DMS53 (cell line): ENCODE results near the gene CREB3L2.
"Not testable (repeated sequence)": the region's sequence is repeated elsewhere in the genome, so short reads cannot be mapped to it uniquely, and the experiment has no call there.

Source experiments
- DNase-seq: peaks from one replicate; lab custom pipeline; 2025; lab: John Stamatoyannopoulos, UW

CREB3L2 gene

DNA sequence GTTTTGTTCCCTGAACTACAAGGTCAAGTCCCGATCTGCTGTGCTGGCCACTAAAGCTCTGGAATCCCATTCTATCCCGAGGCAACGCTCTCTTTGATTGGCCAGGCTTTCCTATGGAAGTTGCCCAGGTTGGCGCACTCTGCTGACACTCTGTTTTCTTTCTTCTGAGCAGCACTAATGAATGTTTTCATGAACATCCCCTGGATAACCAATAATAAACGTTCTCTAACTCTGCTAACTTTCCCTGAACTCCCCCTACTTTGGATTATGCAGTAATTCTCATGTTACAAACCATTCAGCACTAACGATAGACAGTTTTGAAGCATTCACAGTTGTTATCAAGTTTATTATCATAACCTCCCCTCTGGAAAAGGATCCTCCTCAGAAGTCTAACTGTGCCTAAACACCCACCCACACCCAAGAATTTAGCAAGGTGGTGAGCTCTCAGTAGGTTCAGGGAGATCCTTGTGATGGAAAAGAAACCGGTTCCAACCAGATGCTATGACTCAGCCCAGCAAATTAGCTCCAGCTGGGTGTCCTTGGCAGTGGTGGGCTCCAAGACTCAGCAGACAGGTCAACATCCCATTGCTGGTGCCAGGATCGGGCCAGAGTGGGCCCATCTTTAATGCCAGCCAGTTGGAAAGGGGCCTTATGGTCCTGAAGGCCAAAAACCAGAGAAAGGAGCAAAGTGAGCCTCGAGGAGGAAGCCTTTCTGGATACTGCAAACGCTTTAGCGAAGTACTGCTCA is 68.4 kb downstream of the CREB3L2 start:
- DNase-seq, result peak; percentile 37

GRCh38 chr7:137932881-137933269 is 69.0 kb downstream of the CREB3L2 start:
- peak; percentile 19 for DNase-seq

DNA sequence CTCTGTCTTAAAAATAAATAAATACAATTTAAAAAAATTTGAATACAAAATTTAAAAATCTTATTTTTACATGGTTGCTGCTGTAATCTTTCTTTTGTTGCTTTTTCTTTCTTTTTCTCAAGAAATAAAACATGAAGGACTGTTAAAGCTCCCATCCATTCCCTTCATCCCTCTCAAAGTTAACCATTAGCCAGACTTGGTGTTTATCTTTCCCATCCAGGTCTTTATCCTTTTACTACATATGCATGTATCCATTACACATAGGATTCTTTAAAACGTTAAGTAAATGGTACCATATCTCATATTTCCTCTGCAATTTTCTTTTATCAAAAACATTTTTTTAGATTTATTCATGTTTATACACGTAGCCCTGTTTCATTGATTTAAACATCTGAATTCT is 70.1 kb downstream of the CREB3L2 start:
- DNase-seq, result peak; percentile 84

- no peak for DNase-seq
Observed at GRCh38 chr7:137930581-137930980, 71.3 kb downstream of the CREB3L2 start.

GRCh38 chr7:137928626-137929025 is 73.3 kb downstream of the CREB3L2 start:
- DNase-seq, result no peak

DNA sequence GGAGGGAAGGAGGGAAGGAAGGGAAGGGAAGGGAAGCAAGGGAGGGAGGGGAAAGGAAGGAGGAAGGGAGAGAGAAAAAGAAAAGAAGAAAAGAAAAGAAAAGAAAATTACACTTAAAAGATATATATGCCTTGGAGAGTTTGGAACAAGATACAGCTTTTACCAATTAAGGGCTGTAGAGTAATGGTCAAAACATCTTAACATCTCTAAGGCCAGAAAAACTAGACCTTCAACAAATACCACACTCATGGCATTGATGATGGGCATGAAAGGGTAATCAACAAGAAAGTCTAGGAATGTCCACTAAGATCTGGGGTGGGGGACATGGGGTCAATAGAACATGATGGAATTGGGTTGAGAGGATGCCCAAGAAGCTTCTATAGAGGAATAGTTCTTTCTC is 74.5 kb downstream of the CREB3L2 start:
- DNase-seq, result no peak

DNA sequence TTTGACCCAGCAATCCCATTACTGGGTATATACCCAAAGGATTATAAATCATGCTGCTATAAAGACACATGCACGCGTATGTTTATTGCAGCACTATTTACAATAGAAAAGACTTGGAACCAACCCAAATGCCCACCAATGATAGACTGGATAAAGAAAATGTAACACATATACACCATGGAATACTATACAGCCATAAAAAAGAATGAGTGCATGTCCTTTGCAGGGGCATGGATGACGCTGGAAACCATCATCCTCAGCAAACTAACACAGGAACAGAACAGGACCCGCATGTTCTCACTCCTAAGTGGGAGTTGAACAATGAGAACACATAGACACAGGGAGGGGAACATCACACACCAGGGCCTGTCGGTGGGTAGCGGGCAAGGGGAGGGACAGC is 75.7 kb downstream of the CREB3L2 start:
- DNase-seq, result not testable (repeated sequence)

GRCh38 chr7:137925754-137926153 is 76.1 kb downstream of the CREB3L2 start:
- no peak for DNase-seq

- DNase-seq, result no peak
Observed at GRCh38 chr7:137925091-137925490, 76.8 kb downstream of the CREB3L2 start.

- peak; percentile 34 for DNase-seq
Observed at GRCh38 chr7:137923380-137923779, 78.5 kb downstream of the CREB3L2 start.

GRCh38 chr7:137920637-137921399 is 81.1 kb downstream of the CREB3L2 start:
- DNase-seq, result no peak

GRCh38 chr7:137919987-137920386 is 81.9 kb downstream of the CREB3L2 start:
- no peak for DNase-seq

- DNase-seq, result no peak
Observed at GRCh38 chr7:137916980-137917645, 84.8 kb downstream of the CREB3L2 start.

- no peak for DNase-seq
Observed at GRCh38 chr7:137916564-137916963, 85.3 kb downstream of the CREB3L2 start.

DNA sequence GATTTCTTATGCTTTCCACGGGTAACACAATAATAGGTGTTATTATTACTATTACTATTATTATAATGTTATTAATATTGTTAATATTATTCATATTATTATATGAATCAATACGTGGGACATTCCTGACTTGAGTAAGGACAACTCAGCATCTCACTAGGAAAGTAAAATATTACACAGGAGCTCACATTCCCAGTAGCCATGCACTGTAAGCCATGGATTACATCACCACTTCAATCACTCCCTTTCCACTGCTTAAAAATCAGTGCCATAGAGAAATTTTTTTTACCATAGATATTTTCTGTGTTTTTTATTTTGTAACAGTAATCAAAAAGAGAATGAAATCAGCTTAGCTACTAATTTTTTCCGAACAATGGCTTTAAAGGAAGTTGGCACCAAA is 86.6 kb downstream of the CREB3L2 start:
- DNase-seq, result no peak

- DNase-seq, result no peak
Observed at GRCh38 chr7:137913985-137914384, 87.9 kb downstream of the CREB3L2 start.

GRCh38 chr7:137909042-137909441 is 92.8 kb downstream of the CREB3L2 start:
- no peak for DNase-seq

GRCh38 chr7:137908106-137908505 is 93.8 kb downstream of the CREB3L2 start:
- no peak for DNase-seq

DNA sequence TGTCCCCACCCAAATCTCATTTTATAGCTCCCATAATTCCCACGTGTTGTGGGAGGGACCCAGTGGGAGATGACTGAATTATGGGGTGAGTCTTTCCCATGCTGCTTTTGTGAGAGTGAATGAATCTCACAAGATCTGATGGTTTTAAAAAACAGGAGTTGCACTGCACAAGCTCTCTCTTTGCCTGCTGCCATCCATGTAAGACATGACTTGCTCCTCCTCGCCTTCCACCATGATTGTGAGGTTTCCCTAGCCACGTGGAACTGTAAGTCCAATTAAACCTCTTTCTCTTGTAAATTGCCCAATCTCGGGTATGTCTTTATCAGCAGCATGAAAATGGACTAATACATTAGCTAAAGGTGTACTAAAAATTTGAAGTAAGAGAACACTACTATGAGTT is 95.2 kb downstream of the CREB3L2 start:
- not testable (repeated sequence) for DNase-seq

- no peak for DNase-seq
Observed at GRCh38 chr7:137904833-137905232, 97.1 kb downstream of the CREB3L2 start.

GRCh38 chr7:137903382-137904169 is 98.3 kb downstream of the CREB3L2 start:
- peak; percentile 88 for DNase-seq

GRCh38 chr7:137900137-137900536 is 101.7 kb downstream of the CREB3L2 start:
- no peak for DNase-seq
